ENCODE measurements around the gene EPN2. TPM values are rescaled to one million over a fixed set of nuclear protein-coding genes. Genes with fewer than 3 reads are reported as not detected.

EPN2 gene
- polyA plus RNA-seq, 1 experiment = 21.2 TPM

DNA sequence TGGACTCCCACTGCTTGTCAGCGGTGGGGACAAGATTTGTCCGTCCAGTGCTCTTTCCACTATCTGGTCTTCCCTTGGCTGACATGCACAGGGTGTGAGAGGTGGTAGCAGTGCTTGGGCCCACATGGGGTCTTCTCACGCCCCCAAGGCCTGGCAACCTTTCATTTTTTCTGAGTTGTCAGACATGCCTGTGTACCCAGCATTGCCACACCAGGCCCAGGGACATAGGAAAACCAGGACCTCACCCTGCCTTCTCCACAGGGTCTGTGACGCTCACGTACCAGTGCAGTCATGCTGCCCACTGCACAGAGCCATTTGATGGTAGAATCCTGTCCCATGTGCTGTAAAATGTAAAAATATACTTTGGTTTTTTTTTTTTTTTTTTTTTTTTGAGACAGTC is 67.6 kb downstream of the EPN2 start:
- H3K4me3 ChIP-seq (ENCODE audit: low read depth, low read length) = no peak overlapping the region
- POLR2A ChIA-PET = no interaction called here
- H3K27me3 ChIP-seq (ENCODE audit: control insufficient read depth, insufficient read depth, low read length) = no peaks in the 10 kb centered on the region
- CTCF ChIA-PET = no interaction called here
- no peak for DNase-seq (ENCODE audit: low read depth)
- H3K36me3 ChIP-seq (ENCODE audit: control insufficient read depth, insufficient read depth, low read length) = peaks cover 5% of the 10 kb centered on the region
- TF ChIP-seq, protein P1, sequence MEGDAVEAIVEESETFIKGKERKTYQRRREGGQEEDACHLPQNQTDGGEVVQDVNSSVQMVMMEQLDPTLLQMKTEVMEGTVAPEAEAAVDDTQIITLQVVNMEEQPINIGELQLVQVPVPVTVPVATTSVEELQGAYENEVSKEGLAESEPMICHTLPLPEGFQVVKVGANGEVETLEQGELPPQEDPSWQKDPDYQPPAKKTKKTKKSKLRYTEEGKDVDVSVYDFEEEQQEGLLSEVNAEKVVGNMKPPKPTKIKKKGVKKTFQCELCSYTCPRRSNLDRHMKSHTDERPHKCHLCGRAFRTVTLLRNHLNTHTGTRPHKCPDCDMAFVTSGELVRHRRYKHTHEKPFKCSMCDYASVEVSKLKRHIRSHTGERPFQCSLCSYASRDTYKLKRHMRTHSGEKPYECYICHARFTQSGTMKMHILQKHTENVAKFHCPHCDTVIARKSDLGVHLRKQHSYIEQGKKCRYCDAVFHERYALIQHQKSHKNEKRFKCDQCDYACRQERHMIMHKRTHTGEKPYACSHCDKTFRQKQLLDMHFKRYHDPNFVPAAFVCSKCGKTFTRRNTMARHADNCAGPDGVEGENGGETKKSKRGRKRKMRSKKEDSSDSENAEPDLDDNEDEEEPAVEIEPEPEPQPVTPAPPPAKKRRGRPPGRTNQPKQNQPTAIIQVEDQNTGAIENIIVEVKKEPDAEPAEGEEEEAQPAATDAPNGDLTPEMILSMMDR (IDR thresholded peaks at IDR 0.05; ENCODE audit: insufficient read depth, low read depth, low read length) = no peak

DNA sequence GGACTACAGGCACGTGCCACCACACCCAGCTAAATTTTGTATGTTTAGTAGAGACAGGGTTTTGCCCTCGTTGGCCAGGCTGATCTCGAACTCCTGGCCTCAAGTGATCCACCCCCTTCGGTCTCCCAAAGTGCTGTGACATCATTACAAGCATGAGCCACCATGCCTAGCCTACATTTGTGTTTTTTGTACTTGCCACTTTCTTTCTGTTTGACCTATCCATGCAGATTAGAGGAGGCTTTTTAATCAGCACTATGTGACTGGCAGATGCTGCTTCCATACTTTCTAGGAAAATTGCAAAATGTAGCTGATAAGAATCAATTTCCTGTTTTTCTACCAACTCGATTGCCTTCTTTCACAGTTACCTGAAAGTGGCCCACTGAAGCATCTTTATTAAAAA is 68.1 kb downstream of the EPN2 start:
- H3K36me3 ChIP-seq (ENCODE audit: control insufficient read depth, insufficient read depth, low read length) = peaks cover 6% of the 10 kb centered on the region
- H3K4me3 ChIP-seq (ENCODE audit: low read depth, low read length) = no peak overlapping the region
- CTCF ChIA-PET = interaction anchor here (1.0 kb wide), 1 partner anchor 24 kb away, joined by 4 read pairs; no protein-coding TSS in a partner anchor
- POLR2A ChIA-PET = no interaction called here
- TF ChIP-seq, protein P1 (IDR thresholded peaks at IDR 0.05; ENCODE audit: insufficient read depth, low read depth, low read length) = no peak
- no peak for DNase-seq (ENCODE audit: low read depth)
- no peaks in the 10 kb centered on the region for H3K27me3 ChIP-seq (ENCODE audit: control insufficient read depth, insufficient read depth, low read length)

- ChIA-PET CTCF (interaction anchor here (1.0 kb wide), 2 partner anchors 16 to 23 kb away, joined by 3 to 4 read pairs; no protein-coding TSS in a partner anchor), POLR2A (no interaction called here)
- H3K4me3 ChIP-seq (ENCODE audit: low read depth, low read length) = no peak overlapping the region
- TF ChIP-seq, protein P1 (IDR thresholded peaks at IDR 0.05; ENCODE audit: insufficient read depth, low read depth, low read length) = no peak
- DNase-seq (ENCODE audit: low read depth) = no peak
- H3K36me3 ChIP-seq (ENCODE audit: control insufficient read depth, insufficient read depth, low read length) = peaks cover 6% of the 10 kb centered on the region
- no peaks in the 10 kb centered on the region for H3K27me3 ChIP-seq (ENCODE audit: control insufficient read depth, insufficient read depth, low read length)
Observed at GRCh38 chr17:19305761-19306159, 68.6 kb downstream of the EPN2 start.

- no peak for DNase-seq (ENCODE audit: low read depth)
- ChIA-PET CTCF (interaction anchor here (0.6 to 1.0 kb wide), 3 partner anchors 16 to 23 kb away, joined by 3 to 4 read pairs (median 3); no protein-coding TSS in a partner anchor), POLR2A (no interaction called here)
- TF ChIP-seq, protein P1 (IDR thresholded peaks at IDR 0.05; ENCODE audit: insufficient read depth, low read depth, low read length) = no peak
- Histone ChIP-seq H3K36me3 (ENCODE audit: control insufficient read depth, insufficient read depth, low read length) (peaks cover 6% of the 10 kb centered on the region; the same call in 1 of the 2 replicates), H3K27me3 (ENCODE audit: control insufficient read depth, insufficient read depth, low read length) (no peaks in the 10 kb centered on the region), H3K4me3 (ENCODE audit: low read depth, low read length) (no peak overlapping the region)
Observed at GRCh38 chr17:19306160-19307111, 69.3 kb downstream of the EPN2 start.

DNA sequence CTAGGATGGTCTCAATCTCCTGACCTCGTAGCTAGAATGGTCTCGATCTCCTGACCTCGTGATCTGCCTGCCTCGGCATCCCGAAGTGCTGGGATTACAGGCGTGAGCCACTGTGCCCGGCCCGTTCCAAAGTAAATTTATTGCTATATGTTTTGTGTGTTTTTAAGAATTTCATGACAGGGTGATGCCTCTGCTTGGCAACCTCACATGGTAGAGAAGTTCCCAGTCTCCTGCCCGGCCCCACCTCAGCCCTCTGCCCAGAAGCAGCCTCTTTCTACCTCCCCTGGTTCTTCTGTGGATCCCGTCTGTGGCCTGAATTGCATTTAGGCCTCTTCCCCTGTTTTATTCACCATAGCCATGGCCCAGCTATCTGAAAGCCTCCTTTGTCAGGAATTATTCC is 70.4 kb downstream of the EPN2 start:
- H3K27me3 ChIP-seq (ENCODE audit: control insufficient read depth, insufficient read depth, low read length) = no peaks in the 10 kb centered on the region
- ChIA-PET CTCF (interaction anchor here (0.5 to 1.4 kb wide), 4 partner anchors 13 to 40 kb away, joined by 3 to 5 read pairs (median 3); no protein-coding TSS in a partner anchor), POLR2A (interaction anchor here (0.7 kb wide), 1 partner anchor 58 kb away, joined by 3 read pairs; no protein-coding TSS in a partner anchor)
- TF ChIP-seq, protein P1 (IDR thresholded peaks at IDR 0.05; ENCODE audit: insufficient read depth, low read depth, low read length) = no peak
- H3K4me3 ChIP-seq (ENCODE audit: low read depth, low read length) = no peak overlapping the region
- H3K36me3 ChIP-seq (ENCODE audit: control insufficient read depth, insufficient read depth, low read length) = peaks cover 11% of the 10 kb centered on the region
- DNase-seq (ENCODE audit: low read depth) = no peak

All from BJ (cell line).